GM20431 (cell line): ENCODE data around the gene KCNIP3.

Experiments
- in situ Hi-C: fragments of 300-500 bp; cut with MseI, MboI; formaldehyde crosslinking; loops from one replicate; pipeline ENCODE4 v1.15.0; 2020; ENCODE audit warnings: low sequenced_read_pairs; ENCODE audit not compliant: unreplicated experiment

Gene KCNIP3

DNA sequence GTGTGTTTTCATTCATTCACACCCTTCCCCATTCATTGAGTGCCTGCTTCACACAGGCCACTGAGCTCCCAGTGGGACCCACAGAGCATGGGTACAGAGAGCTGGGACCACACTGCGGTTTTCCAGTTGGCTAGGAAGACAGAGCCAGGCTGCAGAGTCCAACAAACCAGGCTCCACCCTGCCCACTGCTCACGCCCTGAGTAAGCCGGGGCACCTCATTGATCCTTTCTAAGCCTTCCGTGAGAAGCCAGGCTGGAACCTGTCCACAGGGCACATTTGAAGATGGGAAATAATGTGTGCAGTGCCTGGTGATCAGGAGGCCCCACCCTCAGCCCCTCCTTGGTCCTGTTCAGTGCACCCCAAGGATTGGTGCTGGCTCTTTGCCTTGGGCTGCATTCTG lies 13.5 kb downstream of the KCNIP3 start:
- in situ Hi-C loops = no loop called here

DNA sequence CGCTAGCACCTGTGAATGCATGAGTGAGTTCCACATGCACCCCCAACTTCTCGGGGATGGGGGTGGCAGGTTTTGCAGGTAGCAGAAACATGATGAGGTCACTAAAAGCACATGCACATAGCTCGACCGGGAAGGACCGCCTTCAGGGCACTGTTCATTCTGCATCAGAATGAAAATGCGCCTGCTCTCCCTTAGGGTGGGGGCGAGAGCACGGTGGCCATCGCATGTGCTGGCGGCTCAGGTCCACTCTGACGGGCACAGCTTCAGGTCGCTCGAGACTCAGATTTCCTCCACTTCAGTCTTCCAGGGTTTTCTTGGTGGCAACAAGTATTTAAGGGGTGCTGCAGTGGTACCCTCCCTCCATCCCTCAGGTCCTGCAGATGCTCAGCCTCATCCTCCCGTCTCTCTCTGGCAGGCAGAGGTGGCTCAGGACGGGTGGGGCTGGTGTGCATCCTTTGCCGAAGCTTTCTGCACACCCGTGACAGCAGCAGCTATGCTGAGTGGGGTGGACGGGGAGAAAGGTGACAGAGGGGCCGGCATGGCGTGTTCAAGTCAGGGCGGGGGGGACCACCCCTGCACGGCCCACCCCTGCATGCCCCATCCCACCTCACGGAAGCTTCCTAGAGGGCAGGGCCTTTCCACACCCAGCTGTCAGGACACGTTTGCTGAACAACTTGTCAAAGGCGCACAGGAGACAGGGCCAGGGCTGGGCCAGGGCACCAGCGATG lies 14.8 kb downstream of the KCNIP3 start:
- in situ Hi-C loops = no loop called here

DNA sequence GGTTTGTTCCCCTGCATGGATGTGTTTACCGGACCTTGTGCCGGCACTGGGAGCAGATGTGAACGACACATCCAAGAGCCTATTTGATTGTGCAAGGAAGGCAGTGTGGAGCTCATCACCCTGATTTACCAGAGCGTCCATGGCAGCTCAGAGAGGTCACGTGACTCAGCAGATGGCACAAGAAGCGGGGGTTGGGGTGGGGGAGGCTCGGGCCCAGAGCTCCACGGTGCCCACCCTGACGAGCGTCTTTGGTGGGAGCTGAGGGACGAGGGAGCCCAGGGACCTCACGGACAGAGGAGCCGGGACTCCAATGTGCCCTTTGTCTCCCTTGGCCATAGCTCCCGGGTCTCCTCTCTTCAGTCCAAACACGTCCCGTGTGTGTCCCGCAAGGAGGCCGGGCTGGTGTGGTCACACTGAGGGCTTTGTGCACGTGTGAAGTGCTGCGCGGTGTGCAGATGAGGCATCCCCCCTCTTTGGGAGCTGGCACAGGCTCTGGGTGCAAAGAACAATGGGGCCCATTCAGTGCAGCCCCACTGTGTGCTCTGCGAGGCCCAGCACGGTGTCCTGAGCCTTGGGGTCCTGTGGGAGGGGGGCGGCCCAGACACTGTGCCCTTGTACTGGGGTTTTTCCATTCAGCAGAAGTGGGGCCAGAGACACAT lies 15.5 kb downstream of the KCNIP3 start:
- in situ Hi-C loops = no loop called here

DNA sequence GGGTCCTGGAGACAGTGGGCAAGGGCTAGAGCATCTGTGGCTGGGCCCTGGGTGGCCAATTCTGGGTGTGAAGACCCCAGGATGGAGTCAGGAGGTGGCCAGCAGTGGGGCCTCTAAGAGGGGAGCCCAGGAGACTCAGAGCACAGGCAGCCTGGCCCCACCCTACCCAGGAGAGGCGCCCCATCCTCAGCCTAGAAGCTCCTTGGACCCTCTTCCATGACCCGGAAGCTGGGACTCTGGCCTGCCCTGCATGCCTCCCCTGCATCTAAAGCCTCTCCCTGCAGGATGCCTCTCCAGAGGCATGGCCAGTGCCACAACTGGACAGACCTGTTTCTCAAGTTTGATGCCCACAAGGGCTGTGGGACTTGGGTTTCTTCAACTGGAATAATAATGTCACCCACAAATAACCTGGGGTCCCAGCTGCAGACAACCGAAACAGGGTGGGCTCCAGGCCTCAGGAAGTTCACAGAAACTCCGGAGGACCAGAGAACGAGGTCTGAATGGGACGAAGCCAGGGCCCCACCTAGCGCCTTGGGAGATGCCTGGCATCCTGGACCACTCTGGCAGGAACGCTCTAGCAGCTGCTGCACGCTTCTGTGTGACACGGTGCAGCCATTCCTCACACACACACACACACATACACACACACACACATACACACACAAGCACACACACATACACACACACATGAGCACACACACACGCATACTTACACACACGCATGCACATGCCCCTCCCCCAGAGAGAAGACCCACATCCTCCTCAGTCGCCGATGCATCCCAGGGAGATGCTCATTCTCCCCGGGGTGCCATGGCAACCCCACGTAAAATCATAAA lies 16.4 kb downstream of the KCNIP3 start:
- in situ Hi-C loops = no loop called here

DNA sequence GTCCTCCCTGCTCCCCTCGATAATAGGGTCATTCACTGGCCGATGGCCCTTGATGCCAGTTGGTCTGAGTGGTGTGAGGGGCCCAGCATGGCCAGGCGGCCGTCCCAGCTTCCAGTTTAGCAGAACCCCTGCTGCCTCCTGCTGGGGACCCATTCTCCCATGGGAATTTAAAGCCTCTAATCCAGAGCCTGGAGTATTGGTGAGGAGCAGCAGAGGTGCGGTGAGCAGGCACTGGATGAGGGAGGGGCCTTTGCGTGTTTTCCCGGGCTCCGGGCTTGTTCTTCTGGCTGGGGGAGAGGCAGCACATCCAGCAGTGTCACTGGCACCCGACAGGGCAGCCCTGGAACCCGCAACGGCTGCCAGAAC lies 17.4 kb downstream of the KCNIP3 start:
- in situ Hi-C loops = no loop called here

DNA sequence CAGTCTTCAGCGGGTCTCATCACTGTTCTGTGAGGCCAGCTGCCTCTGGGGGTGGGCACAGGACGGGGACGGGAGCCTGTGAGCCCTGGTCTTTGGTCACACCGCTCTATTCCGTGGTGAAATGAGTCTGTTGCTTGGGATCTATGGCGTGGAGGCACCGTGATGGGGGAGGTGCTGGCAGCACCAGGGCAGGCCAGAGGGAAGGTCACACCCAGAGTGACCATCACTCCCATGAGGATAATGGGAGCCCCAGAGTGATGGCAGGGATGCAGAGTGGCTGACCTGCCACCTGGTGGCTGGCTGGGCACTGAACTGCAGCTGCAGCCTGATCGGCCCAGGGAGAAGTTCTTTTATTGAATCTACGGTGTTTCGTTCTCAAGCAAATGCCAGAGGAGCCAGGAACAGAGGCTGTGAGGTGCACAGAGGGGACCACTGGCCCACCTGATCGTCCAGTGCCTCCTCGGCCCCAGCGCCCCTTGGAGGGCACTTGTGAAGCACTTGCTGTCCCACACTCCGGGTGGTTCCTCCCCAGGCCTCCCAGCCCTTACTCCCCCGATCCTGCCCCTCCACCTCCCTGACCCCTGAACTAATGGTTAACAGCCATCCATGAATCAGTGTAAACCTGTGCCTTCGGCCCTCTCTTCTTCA lies 17.9 kb downstream of the KCNIP3 start:
- in situ Hi-C loops = no loop called here

DNA sequence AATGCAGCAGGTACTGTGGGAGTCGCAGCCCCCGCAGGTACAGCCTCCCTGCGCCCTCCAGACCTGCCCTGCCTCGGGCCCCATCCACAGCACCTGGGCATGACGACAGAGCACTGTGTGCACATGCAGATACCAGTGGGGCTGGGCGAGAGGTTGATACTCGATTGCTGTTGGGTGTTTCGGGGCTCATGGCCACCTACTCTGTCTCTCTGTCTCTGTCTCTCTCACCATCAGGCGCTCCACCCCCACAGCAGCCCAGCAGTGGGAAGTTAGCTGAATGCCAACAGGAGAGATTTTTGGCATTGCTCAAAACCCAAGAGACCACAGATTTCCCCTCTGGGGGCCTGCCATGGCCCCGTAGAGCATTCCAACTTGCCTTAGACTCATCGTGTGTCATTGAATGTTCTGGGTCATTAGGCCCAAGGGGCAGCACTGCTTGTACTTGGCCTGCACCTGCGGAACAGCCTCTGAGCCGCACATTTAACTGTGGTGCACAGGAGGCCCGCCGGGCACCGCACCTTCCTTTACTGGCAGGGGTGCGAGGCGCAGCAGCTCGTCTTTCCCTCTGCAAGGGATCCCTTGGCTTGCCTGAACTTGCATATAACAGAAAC lies 18.8 kb downstream of the KCNIP3 start:
- in situ Hi-C loops = no loop called here

DNA sequence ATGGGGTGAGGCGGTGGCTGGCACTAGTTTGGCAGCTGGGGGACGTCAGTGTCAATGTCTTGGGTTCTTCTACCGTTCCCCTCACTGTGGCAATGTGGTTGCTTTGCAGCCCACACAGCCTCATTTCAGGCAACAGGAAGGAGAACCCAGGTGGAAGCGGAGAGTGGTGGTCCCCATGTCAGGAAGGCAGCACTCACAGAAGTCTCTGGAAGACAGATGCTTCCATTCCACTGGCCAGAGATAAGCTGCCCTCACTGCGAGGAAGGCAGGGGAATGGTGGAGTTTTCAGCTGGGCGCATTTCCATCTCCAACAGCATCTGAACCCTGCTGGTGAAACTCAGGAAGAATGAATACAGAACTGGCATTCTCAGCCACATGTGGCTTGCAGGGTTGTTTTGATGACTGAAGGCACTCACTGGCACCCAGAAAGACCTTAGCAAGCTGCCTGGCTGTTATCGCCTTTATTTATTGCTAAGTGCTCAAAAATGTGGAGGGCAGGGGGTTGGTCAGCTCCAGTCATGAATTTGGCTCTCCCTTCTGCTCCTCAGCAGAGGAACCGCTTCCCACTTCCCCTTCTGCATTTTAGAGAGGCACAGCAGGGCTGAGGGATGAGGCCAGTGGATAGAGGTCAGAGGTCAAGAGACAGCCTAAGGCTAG lies 19.4 kb downstream of the KCNIP3 start:
- in situ Hi-C loops = no loop called here

DNA sequence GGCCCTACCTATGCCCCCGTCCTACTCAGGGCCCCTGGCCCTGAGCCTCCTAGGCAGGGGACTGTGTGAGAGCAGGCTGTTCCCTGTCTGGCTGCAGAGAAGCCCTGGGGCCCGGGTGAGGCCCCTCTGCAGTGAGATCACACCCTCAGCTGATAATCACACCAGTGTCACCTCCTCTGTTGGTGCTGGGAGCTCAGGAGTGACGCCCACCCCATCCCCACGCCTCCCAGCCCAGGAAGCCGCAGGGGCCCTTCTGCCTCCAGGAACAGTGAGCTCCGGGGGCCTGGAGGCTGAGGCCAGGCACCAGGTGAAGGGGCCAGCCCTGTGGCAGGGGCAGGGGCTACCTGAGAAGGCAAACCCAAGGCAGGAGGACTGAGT lies 20.0 kb downstream of the KCNIP3 start:
- in situ Hi-C loops = no loop called here

DNA sequence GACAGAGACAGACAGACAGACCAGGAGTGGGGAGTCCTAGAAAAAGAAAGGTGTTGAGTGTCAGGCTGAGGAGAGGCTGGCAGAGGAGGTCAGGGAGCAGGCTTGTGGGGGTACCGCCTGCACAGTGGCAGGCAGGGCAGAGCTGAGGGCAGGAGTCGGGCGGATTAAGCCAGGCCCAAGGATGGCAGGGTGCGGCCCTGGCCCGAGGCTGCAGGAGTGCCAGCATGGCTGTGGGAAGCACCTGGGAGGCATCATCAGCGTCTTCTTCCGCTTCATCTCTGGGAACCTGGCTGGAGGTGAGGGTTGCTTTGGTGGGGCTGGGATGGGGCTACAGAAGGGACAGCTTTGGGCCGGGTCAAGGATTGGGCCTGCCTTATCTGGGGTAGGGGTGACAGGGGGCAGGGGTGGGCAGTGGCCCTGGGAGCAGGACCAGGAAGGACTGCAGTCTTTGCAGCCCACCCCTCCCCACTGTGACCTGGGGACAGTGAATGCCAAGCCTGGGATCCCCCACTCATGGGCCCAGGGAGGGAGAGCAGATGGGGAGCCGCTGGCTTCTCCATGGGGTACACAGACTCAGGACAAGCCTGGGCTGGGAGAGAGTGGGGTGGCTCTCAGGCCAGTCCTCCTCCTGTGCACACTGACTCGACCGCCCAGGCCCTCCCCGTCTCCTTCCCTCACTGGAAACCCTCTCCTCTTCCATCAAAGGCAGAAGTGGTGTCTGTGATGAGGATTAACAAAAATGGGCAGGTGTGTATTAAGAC lies 20.7 kb downstream of the KCNIP3 start:
- in situ Hi-C loops = no loop called here

DNA sequence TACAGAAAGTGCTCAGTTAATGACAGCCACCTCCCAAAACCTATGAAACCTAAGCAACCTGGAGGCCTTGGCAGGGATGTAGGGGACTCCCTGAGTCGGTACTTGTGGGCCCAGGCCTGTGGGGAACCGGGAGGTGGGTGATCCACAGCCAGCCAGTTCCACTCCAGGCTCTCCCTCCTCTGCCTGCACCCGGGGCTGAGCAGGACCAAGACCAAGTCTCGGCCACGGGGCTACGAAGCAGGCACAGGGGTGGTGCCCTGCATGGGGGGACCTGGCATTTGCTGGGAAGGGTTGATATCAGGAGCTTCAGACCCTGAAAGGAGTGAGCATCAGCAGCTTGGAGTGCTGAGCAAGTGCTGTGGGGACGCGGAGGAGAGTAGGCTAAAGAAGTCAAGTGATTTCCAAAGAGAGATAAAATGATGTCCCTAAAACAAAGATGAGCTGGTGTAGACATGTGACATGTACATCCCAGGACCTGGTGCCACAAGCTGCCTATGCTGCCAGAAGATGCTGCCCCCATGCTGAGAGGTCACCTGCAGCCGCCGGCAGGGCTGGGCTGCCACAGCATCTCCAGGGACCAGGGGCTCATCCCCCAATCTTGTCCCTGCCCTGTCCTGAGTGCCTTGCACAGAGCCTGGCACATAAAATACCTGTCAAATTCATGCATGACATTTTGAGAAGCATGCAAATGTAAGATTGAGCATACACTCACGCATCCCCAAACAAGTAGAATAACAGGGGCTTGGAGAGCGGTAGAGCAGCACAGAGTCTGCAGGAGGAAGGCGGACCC lies 21.5 kb downstream of the KCNIP3 start:
- in situ Hi-C loops = no loop called here

DNA sequence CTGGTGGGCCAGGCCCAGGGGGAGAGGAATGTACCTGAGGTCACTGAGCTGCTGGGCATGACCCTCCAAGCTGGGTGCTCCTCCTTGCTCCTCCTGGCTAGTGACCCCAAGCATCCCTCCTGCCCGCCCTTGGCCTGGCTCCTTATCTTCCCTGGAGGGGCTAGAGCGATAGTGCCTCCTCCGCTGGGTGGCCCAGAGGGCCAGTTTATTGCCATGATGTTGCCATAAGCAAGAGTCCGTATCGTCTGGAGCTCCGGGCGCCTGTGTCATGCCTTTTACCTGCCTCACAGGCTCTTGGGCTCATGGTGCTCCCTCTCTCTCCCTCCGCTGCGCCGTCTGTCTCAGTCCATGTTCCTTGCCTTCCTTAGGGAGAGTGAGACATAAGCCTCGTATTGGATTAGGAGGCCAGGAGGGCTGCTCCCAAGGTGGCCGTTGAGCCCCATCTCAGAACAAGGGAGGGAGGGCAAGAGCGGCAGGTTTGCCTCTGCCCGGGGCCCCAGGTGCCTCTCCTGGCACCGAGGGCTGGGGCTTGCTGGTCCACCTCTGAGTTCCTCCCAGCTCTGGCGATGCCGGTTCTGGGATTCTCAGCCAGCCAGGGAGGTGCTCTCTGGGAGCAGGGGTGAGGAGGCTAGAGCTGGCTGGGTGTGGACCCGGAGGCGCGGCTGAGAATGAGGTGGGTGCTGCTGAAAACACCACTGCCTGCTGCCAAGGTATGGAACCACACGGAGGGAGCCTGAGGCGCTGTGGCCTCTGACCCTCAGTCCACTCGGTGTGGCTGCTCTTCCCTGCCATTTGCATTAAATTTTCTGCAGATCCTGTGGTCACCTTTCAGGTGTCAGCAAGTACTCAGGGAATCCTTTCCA lies 22.6 kb downstream of the KCNIP3 start:
- in situ Hi-C loops = no loop called here

DNA sequence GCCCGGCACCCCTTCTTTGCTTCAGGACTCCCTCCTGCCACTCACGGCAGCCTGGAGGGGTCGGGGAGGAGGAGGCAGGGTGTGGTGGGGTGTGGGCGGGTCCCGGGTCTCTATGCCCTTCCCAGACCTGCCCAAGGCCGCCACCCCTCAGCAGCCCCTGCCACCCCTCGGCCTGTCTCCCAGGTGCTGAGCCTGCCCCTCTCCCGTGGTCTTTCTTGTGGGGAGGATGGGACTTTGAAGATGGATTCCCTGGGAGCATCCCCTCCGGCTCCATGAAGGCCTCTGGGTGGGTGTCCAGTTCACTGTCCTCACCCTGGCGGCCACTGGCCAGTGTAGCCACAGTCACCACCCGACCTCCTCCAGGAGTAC lies 23.2 kb downstream of the KCNIP3 start:
- in situ Hi-C loops = no loop called here

DNA sequence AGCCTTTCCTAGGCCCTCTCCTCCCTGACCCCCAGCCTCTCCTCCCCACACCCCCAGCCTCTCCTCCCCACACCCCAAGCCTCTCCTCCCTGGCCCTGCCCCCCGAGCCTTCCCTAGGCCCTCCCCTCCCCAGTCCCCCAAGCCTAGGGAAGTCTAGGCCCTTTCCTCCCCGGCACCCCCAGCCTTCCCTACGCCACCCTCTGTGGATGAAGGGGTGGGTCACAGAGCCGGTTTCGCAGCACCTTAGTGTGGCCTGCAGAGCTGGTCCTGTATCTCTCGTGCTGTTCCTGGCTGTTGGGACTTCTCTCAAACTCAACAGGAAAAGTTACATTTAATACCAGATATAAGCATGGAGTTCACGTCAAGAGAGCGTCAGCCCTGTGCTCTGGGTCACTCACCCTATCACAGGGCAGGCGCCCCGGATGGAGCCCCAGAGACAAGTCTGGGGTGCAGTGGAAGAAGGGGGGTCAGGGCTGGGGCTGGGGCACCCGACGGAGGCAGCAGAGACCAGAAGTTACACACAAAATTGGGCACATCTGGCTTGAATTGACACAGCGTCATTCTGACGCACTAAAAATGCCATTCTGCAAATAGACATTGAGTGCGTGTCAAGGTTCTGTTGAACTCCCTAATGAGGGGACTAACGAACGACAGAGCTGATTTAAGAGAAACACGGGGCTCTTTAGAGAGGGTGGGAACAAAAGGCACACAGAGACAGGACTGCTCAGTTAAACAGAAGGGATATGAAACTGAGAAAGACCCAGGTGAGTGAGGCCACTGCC lies 24.0 kb downstream of the KCNIP3 start:
- in situ Hi-C loops = no loop called here

DNA sequence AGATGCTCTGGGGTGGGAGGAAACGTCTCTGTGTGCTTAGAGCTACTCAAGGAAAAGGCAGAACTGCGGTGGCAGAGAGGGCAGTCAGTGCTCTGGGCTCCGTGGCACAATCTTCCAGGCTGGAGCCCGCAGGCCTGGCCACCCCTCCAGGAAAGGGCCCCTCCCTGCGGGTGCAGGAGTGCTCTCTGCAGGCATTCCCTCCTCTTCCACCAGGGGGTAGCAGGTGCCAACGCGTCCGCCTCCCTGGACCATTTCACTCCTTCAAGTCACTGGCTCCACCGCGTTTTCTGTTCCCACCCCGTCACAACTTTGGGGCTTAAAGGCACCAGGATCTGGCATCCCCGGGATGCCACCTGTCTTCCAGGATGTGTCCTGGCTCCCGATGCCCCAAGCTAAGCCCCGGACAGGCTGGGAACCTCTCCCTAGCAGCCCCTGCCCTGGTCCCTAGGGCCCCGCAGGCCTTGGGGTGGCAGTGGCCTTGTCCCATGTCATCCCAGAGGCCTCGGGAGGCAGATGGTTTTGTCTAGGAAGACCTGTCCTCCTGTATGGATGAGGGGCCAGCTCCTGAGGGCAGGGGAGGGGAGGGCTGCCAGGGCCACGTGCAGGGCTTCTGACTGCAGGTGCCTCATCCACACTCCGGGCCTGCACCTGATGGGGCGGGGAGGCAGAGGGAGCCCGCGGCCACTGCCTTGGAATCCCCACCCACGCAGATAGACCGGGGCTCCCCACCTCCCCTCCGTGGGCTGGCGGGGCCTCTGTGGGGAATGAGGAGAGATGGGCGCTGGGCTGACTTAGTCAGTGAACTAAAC lies 26.4 kb downstream of the KCNIP3 start:
- in situ Hi-C loops = no loop called here

DNA sequence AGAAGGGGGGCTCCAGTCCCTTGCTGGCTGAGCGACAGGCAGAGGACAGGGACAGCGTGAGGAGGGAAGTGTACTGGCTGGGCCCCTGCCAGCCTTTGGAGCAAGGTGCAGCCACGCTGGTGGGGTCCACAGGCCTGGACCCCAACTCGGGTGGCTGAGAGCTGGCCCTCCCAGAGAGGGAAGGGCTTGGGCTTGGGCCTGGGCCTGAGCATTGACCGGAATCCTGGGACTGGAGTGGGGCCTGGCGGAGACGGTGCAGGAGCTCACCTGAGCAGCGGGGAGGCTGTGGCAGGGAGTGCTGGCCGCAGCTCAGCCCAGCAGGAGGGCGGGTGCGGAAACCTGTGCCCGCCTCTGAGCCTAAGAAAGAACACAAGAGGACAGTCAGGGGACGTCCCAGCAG lies 27.9 kb downstream of the KCNIP3 start:
- in situ Hi-C loops = no loop called here
